Activated CD4-positive, alpha-beta T cell treated with anti-CD3 and anti-CD28 coated beads, Interleukin-2, amount 50 U/mL, for 24 hours (primary cell): ENCODE measurements around the gene JARID2.

Experiments
- DNase-seq, 2 donors: peaks; one replicate each; pipeline ENCODE4 v3.0.0-alpha.2; 2020; ENCODE audit warnings: low read depth in 1 of 2, low spot score in 1 of 2

Gene JARID2

GRCh38 chr6:15245361-15246216, at the start of gene JARID2:
Gene JARID2, plus strand, starts transcription at chr6:15246069. Its CDS starts 471 bp downstream, at chr6:15246540.
- peak; percentile 88 to 95 for DNase-seq

GRCh38 chr6:15200087-15200486, 45.8 kb upstream of the JARID2 start:
- no peak for DNase-seq

- no peak for DNase-seq
Measured at GRCh38 chr6:15205321-15205720, 40.5 kb upstream of the JARID2 start.

GRCh38 chr6:15206887-15207286, 39.0 kb upstream of the JARID2 start:
- DNase-seq: no peak

- DNase-seq: no peak
Measured at GRCh38 chr6:15207923-15208322, 37.9 kb upstream of the JARID2 start.

GRCh38 chr6:15213838-15214400, 31.9 kb upstream of the JARID2 start:
- DNase-seq: no peak

GRCh38 chr6:15218401-15218800, 27.5 kb upstream of the JARID2 start:
- no peak for DNase-seq

GRCh38 chr6:15220062-15220461, 25.8 kb upstream of the JARID2 start:
- no peak for DNase-seq

GRCh38 chr6:15227827-15228318, 18.0 kb upstream of the JARID2 start:
- no peak for DNase-seq

GRCh38 chr6:15230827-15231226, 15.0 kb upstream of the JARID2 start:
- no peak for DNase-seq

GRCh38 chr6:15232836-15233510, 12.9 kb upstream of the JARID2 start:
- no peak for DNase-seq

- no peak for DNase-seq
Measured at GRCh38 chr6:15234068-15234758, 11.7 kb upstream of the JARID2 start.

- DNase-seq: no peak
Measured at GRCh38 chr6:15239616-15240364, 6.1 kb upstream of the JARID2 start.

- DNase-seq: no peak
Measured at GRCh38 chr6:15242503-15242902, 3.4 kb upstream of the JARID2 start.

GRCh38 chr6:15242937-15243614, 2.8 kb upstream of the JARID2 start:
- DNase-seq: no peak

GRCh38 chr6:15243910-15244619, 1.8 kb upstream of the JARID2 start:
- no peak for DNase-seq

- DNase-seq: peak; percentile 16 to 35
Measured at GRCh38 chr6:15244620-15245360, 1.1 kb upstream of the JARID2 start.

GRCh38 chr6:15246217-15246665, 372 bp downstream of the JARID2 start:
- no peak for DNase-seq
